ENCODE data around the gene EFNA3. TPM values are rescaled to one million over a fixed set of nuclear protein-coding genes. Genes with fewer than 3 reads are reported as not detected.

Gene EFNA3
- total RNA-seq, 6 experiments from 2014 or later = 0.25 to 0.87 (median 0.55) TPM

- Mint-ChIP-seq H3K9me3 (no peaks in the 10 kb centered on the region), H3K27me3 (ENCODE audit: insufficient read depth) (no peaks in the 10 kb centered on the region; the same call in 1 of the 2 replicates), H3K4me1 (ENCODE audit: low read depth) (peaks cover 30% of the 10 kb centered on the region), H3K4me3 (no peak overlapping the region), H3K36me3 (ENCODE audit: low read depth) (0 out of 2 replicates have a peak, but pooled peaks cover 10% of the 10 kb centered on the region), H3K27ac (no peak overlapping the region)
- no peak for DNase-seq
- no peak for TF ChIP-seq CTCF (IDR thresholded peaks at IDR 0.05)
Measured at GRCh38 chr1:155053531-155054105, 25.0 kb upstream of the EFNA3 start.

GRCh38 chr1:155057104-155057503 lies 21.5 kb upstream of the EFNA3 start:
- TF ChIP-seq CTCF (IDR thresholded peaks at IDR 0.05) = no peak
- Mint-ChIP-seq H3K36me3 (ENCODE audit: low read depth) (0 out of 2 replicates have a peak, but pooled peaks cover 10% of the 10 kb centered on the region), H3K4me1 (ENCODE audit: low read depth) (peaks cover 21% of the 10 kb centered on the region), H3K27ac (no peak overlapping the region), H3K9me3 (no peaks in the 10 kb centered on the region), H3K27me3 (ENCODE audit: insufficient read depth) (no peaks in the 10 kb centered on the region; the same call in 1 of the 2 replicates), H3K4me3 (no peak overlapping the region)
- no peak for DNase-seq

- TF ChIP-seq CTCF (IDR thresholded peaks at IDR 0.05) = peak; percentile 62
- Mint-ChIP-seq H3K9me3 (no peaks in the 10 kb centered on the region), H3K27ac (no peak overlapping the region), H3K4me1 (ENCODE audit: low read depth) (peaks cover 20% of the 10 kb centered on the region), H3K27me3 (ENCODE audit: insufficient read depth) (no peaks in the 10 kb centered on the region; the same call in none of the 2 replicates), H3K4me3 (no peak overlapping the region), H3K36me3 (ENCODE audit: low read depth) (0 out of 2 replicates have a peak, but pooled peaks cover 10% of the 10 kb centered on the region)
- no peak for DNase-seq
Measured at GRCh38 chr1:155057788-155058211, 20.8 kb upstream of the EFNA3 start.

GRCh38 chr1:155060736-155061135 lies 17.9 kb upstream of the EFNA3 start:
- Mint-ChIP-seq H3K4me1 (ENCODE audit: low read depth) (peaks cover 30% of the 10 kb centered on the region), H3K36me3 (ENCODE audit: low read depth) (0 out of 2 replicates have a peak, but pooled peaks cover 7% of the 10 kb centered on the region), H3K4me3 (no peak overlapping the region), H3K27ac (no peak overlapping the region), H3K9me3 (no peaks in the 10 kb centered on the region), H3K27me3 (ENCODE audit: insufficient read depth) (no peaks in the 10 kb centered on the region; the same call in none of the 2 replicates)
- no peak for TF ChIP-seq CTCF (IDR thresholded peaks at IDR 0.05)
- DNase-seq = no peak

DNA sequence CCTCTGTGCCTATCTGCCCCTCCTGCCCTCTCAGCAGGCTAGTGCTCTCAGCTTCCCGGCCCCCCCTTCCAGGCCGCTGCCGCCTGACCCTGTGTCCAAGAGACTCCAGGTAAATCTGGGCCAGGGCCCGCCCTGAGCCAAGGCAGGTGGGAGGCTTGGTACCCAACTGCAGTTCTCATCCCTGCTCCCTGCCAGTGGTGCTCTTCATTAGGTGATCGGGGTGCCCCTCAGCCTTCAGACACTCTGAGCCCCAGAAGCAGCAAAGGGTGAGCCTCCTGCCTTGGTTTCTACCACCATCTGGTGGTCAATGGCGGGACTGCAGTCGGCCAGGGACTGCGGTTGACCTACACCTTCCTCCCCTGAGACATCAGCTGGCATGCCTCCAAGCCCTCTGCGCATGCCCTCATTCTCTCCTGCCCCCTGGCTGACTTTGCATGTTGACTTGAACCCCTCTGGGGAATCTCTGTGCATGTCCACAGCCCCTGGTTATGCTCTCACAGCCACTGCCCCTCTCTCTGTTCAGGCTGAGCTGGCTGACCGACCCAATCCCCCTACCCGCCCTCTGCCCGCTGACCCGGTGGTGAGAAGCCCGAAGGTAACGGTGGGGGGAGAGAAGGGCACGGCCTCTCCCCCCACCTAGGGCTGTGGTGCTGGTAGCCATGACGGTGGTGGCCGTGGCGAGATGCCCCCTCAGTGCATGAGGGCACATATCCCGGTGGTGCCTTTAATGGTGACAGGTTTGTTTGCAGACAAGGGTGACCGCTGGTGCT lies 17.1 kb upstream of the EFNA3 start:
- no peaks in the 10 kb centered on the region for H3K9me3 Mint-ChIP-seq
- no peak overlapping the region for H3K27ac Mint-ChIP-seq
- peak; percentile 81 for DNase-seq
- no peaks in the 10 kb centered on the region; the same call in none of the 2 replicates for H3K27me3 Mint-ChIP-seq (ENCODE audit: insufficient read depth)
- peak; percentile 99 for TF ChIP-seq CTCF (IDR thresholded peaks at IDR 0.05)
- peaks cover 4% of the 10 kb centered on the region; the same call in 1 of the 2 replicates for H3K36me3 Mint-ChIP-seq (ENCODE audit: low read depth)
- H3K4me3 Mint-ChIP-seq = no peak overlapping the region
- peaks cover 30% of the 10 kb centered on the region for H3K4me1 Mint-ChIP-seq (ENCODE audit: low read depth)
